Esophagus squamous epithelium (tissue), 4 donors: ENCODE results near the gene RNASE3.

Source experiments
- CTCF ChIP-seq, 6 experiments: fragments of 450-650 bp in 4 of 6; fragments of 200-600 bp in 2 of 6; sonication (generic) in 2 of 6; IDR thresholded peaks; one replicate each; pipeline ENCODE4 v1.5.1; 2016 to 2019; ENCODE audit warnings: antibody characterized with exemption in 6 of 6, mild to moderate bottlenecking in 4 of 6, moderate library complexity in 4 of 6
- POLR2A ChIP-seq, 4 donors: fragments of 450-650 bp; IDR thresholded peaks; one replicate each; pipeline ENCODE4 v1.6.1; 2017; ENCODE audit warnings: antibody characterized with exemption in 4 of 4, mild to moderate bottlenecking in 4 of 4, moderate library complexity in 3 of 4

GRCh38 chr14:20877016-20877415, 14.2 kb upstream of the RNASE3 start:
- no peak for TF ChIP-seq CTCF (IDR thresholded peaks at IDR 0.05)
- no peak for TF ChIP-seq POLR2A (IDR thresholded peaks at IDR 0.05)
